Smooth muscle cell (in vitro differentiated cells): ENCODE measurements around the gene CHTF18. TPM values are rescaled to one million over a fixed set of nuclear protein-coding genes. Genes with fewer than 3 reads are reported as not detected.

ENCODE experiments used
- DNase-seq: peaks from one replicate; lab custom pipeline; 2025; ENCODE audit not compliant: unreplicated experiment; lab: John Stamatoyannopoulos, UW
- H2AFZ ChIP-seq: fragments of 200-600 bp; sonication (generic); 2 replicates; pipeline ENCODE4 v1.6.0; 2016; ENCODE audit warnings: antibody characterized with exemption, low read depth, mild to moderate bottlenecking
- H3F3A ChIP-seq: fragments of 200-600 bp; sonication (generic); 2 replicates; pipeline ENCODE4 v1.6.0; 2017; ENCODE audit warnings: antibody characterized with exemption, low read depth
- H3K27ac ChIP-seq: fragments of 200-600 bp; sonication (generic); 2 replicates; pipeline ENCODE4 v1.5.1; 2016; ENCODE audit warnings: low read depth, mild to moderate bottlenecking
- H3K27me3 ChIP-seq: fragments of 200-600 bp; sonication (generic); 2 replicates; pipeline ENCODE4 v1.6.1; 2016; ENCODE audit warnings: low read depth, mild to moderate bottlenecking
- H3K36me3 ChIP-seq: fragments of 200-600 bp; sonication (generic); 2 replicates; pipeline ENCODE4 v1.5.1; 2016; ENCODE audit warnings: low read depth
- H3K4me1 ChIP-seq: fragments of 200-600 bp; sonication (generic); 2 replicates; pipeline ENCODE4 v1.5.1; 2016; ENCODE audit warnings: low read depth
- H3K4me2 ChIP-seq: fragments of 200-600 bp; sonication (generic); 2 replicates; pipeline ENCODE4 v1.6.0; 2016; ENCODE audit warnings: mild to moderate bottlenecking
- H3K4me3 ChIP-seq: fragments of 200-600 bp; sonication (generic); 2 replicates; pipeline ENCODE4 v1.5.1; 2016; ENCODE audit warnings: mild to moderate bottlenecking
- H3K79me2 ChIP-seq: fragments of 200-600 bp; sonication (generic); 2 replicates; pipeline ENCODE4 v1.6.0; 2016; ENCODE audit warnings: low read depth, mild to moderate bottlenecking
- H3K9ac ChIP-seq: fragments of 200-600 bp; sonication (generic); 2 replicates; pipeline ENCODE4 v1.6.0; 2016; ENCODE audit warnings: low read depth
- H3K9me3 ChIP-seq: fragments of 200-600 bp; sonication (generic); replicated peaks from 2 replicates; pipeline ENCODE4 v1.5.1; 2016; ENCODE audit warnings: low read depth
- H4K20me1 ChIP-seq: fragments of 200-600 bp; sonication (generic); 2 replicates; pipeline ENCODE4 v1.6.0; 2016; ENCODE audit warnings: low read depth
- WGBS: methylation state at CpG from one replicate; pipeline ENCODE4 v1.1.7; 2016; ENCODE audit warnings: low lambda C conversion rate; 5-methylcytosine and 5-hydroxymethylcytosine counted together
- polyA plus RNA-seq: library from polyadenylated mRNA; unstranded; fragments of >200 nt; fragmentation: Nextera tagmentation; extraction: Ambion mirVana; gene quantifications from 2 replicates; pipeline ENCODE4 v1.2.1, GENCODE V29; 2016
- total RNA-seq: library from RNA; depleted of rRNA; stranded (reverse); fragments of >200 nt; gene quantifications from 2 replicates; pipeline ENCODE4 v1.2.3, GENCODE V29; 2014
- TF ChIP-seq, protein P1 (sequence below): fragments of 200-600 bp; sonication (generic); IDR thresholded peaks from 2 replicates; pipeline ENCODE4 v1.5.1; 2017; ENCODE audit warnings: borderline replicate concordance, mild to moderate bottlenecking, antibody characterized with exemption; ENCODE audit not compliant: insufficient read depth, poor library complexity, severe bottlenecking

The CHTF18 gene
- total and polyA plus RNA-seq, 2 experiments from 2014 or later, result 27.2 to 33.2 TPM

DNA sequence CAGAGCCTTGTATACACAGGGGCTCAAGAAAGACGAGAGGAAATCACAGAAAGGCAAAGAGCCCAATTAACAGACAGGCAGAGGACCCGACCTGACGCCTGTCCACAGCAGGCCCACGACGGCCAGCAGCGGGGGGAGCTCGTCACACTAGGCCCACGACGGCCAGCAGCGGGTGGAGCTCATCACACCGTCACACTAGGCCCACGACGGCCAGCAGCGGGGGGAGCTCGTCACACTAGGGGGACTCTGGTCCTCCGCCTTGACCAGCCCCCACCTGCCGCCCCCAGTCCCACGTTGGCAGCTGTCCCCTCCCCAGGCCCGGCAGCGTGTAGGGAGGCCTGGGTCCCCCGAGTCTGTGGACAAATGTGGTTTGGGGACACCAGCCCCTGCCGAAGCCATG is 35.8 kb downstream of the CHTF18 start:
- Histone ChIP-seq H3K9ac (no peak overlapping the region), H3K27ac (no peak overlapping the region), H3K4me2 (no peak overlapping the region), H3K4me1 (no peaks in the 10 kb centered on the region), H3K27me3 (no peaks in the 10 kb centered on the region), H2AFZ (no peak overlapping the region), H4K20me1 (no peaks in the 10 kb centered on the region), H3K4me3 (no peak overlapping the region), H3K9me3 (no peaks in the 10 kb centered on the region), H3K36me3 (no peaks in the 10 kb centered on the region), H3K79me2 (no peaks in the 10 kb centered on the region), H3F3A (no peaks in the 10 kb centered on the region)
- WGBS, result 94% methylated on average over 19 of the region's 22 CpGs
- no peak for DNase-seq
- TF ChIP-seq, protein P1, sequence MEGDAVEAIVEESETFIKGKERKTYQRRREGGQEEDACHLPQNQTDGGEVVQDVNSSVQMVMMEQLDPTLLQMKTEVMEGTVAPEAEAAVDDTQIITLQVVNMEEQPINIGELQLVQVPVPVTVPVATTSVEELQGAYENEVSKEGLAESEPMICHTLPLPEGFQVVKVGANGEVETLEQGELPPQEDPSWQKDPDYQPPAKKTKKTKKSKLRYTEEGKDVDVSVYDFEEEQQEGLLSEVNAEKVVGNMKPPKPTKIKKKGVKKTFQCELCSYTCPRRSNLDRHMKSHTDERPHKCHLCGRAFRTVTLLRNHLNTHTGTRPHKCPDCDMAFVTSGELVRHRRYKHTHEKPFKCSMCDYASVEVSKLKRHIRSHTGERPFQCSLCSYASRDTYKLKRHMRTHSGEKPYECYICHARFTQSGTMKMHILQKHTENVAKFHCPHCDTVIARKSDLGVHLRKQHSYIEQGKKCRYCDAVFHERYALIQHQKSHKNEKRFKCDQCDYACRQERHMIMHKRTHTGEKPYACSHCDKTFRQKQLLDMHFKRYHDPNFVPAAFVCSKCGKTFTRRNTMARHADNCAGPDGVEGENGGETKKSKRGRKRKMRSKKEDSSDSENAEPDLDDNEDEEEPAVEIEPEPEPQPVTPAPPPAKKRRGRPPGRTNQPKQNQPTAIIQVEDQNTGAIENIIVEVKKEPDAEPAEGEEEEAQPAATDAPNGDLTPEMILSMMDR, result no peak

DNA sequence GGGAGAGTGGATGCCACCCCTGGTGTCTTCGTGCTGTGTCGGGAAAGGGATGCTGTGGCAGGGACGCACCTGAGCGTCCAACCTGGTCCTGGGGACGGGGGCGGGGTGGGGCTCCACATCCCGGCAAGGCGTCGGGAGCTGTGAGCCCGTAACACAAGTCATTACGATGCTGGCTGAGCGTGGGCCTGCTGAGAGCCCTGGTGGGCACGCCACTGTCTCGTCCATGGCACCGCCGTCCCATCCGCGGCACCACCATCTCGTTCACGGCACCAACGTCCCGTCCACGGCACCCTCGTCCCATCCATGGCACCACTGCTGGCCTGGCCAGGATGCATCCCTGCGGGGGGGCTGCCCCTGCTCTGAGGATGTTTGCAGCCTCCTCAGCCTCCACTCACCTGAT is 36.2 kb downstream of the CHTF18 start:
- 88% methylated on average over 21 of the region's 25 CpGs for WGBS
- H2AFZ ChIP-seq, result no peak overlapping the region

DNA sequence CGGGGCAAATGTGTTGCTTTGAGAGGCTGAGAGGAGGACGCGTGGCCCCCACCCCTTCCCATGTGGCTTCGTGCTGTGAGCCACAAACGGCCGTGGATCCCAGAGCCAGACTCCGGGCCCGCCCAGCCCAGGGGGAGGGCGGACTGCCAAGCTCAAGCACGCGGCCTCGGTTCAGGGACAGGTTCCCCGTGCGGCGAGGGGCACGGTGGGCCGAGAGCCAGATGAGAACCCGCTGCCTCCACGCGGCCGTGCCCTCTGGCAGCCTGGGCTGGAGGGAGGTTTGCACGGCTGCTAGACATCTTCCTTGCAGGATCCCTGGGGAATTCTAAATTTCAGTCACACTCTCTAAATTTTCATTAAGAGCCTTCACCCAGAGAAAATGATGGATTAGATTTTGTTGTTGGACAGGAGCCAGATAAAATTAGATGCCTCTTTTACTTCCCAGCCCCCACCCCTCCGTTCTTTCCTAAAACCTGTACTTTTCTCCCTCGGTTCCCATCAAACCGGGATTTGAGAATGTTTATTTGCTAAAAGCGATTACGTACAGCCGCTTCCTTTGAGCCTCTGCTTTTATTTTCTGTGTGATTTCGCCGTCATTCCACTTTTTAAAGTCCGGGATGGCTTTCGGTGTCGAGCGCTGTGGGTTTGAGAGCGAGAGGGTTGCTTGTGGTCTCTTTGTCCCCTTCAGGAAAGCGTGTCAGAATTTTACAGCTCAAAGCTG is 37.1 kb downstream of the CHTF18 start:
- H3K9me3 ChIP-seq, result no peaks in the 10 kb centered on the region
- no peak for DNase-seq
- no peaks in the 10 kb centered on the region for H3F3A ChIP-seq
- WGBS, result 88% methylated on average over 36 of the region's 36 CpGs
- no peaks in the 10 kb centered on the region for H3K4me1 ChIP-seq
- H4K20me1 ChIP-seq, result no peaks in the 10 kb centered on the region
- no peak overlapping the region for H3K27ac ChIP-seq
- TF ChIP-seq, protein P1, result no peak
- H3K4me2 ChIP-seq, result no peak overlapping the region
- H3K79me2 ChIP-seq, result no peaks in the 10 kb centered on the region
- H3K36me3 ChIP-seq, result no peaks in the 10 kb centered on the region
- no peak overlapping the region for H2AFZ ChIP-seq
- H3K9ac ChIP-seq, result no peak overlapping the region
- no peak overlapping the region for H3K4me3 ChIP-seq
- no peaks in the 10 kb centered on the region for H3K27me3 ChIP-seq

More for the DNA sequence above, 36.2 kb downstream of the CHTF18 start:
- DNase-seq, result no peak
- Histone ChIP-seq H3K4me3 (no peak overlapping the region), H3K79me2 (no peaks in the 10 kb centered on the region), H3F3A (no peaks in the 10 kb centered on the region), H3K27me3 (no peaks in the 10 kb centered on the region), H3K4me2 (no peak overlapping the region), H3K9me3 (no peaks in the 10 kb centered on the region), H3K36me3 (no peaks in the 10 kb centered on the region), H4K20me1 (no peaks in the 10 kb centered on the region), H3K9ac (no peak overlapping the region), H3K27ac (no peak overlapping the region), H3K4me1 (no peaks in the 10 kb centered on the region)
- TF ChIP-seq, protein P1, result no peak

DNA sequence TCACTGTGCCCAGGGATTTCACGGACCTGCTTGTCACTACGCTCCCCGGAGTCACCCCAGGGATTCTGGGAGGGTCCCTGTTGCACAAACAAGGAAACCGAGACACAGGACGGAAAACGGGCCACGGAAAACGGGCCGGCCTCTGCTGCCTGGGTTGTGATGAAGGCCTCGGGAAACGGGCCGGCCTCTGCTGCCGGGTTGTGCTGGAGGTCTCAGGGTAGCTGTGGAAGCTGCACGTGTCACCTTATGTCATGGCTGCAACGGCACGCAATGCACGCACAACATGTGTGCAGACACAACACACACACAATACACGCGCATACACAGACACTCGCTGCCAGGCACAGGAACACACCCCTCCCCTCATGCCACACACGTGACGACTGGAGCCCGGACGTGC is 39.1 kb downstream of the CHTF18 start:
- no peak for DNase-seq
- Histone ChIP-seq H2AFZ (no peak overlapping the region), H3K36me3 (no peaks in the 10 kb centered on the region), H3K4me1 (no peaks in the 10 kb centered on the region), H3K79me2 (no peaks in the 10 kb centered on the region), H3K9ac (no peak overlapping the region), H3K9me3 (no peaks in the 10 kb centered on the region), H3K4me3 (no peak overlapping the region), H3K27me3 (no peaks in the 10 kb centered on the region), H3F3A (no peaks in the 10 kb centered on the region), H4K20me1 (no peaks in the 10 kb centered on the region), H3K27ac (no peak overlapping the region), H3K4me2 (no peak overlapping the region)
- WGBS, result 97% methylated on average over 23 of the region's 24 CpGs
- TF ChIP-seq, protein P1, result no peak
